ENCODE results near the gene ADAMTS18. TPM values are rescaled to one million over a fixed set of nuclear protein-coding genes. Genes with fewer than 3 reads are reported as not detected.

The ADAMTS18 gene
- total and polyA plus RNA-seq, 2 donors (not counting 1 experiment from before 2014, with no cell fraction given) = not detected

DNA sequence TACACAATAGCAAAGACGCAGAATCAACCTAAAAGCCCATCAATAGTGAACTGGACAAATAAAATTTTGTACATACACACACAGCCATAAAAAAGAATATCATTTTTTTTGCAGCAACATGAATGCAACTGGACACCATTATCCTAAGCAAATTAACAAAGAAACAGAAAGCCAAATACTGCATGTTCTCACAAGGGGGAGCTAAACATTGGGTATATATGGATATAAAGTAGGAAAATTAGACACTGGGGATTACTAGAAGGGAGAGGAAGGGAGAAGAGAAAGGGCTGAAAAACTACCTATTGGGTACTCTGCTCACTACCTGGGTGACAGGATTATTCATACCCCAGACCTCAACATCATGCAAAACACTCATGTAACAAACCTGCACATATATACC, 28.2 kb downstream of the ADAMTS18 start:
- no peaks in the 10 kb centered on the region for H3K4me1 ChIP-seq (ENCODE audit: control insufficient read depth, extremely low read depth, insufficient read depth, low read length)
- no peak overlapping the region for H3K9ac ChIP-seq (ENCODE audit: insufficient read depth, low read length)
- no peak overlapping the region for H3K4me2 ChIP-seq (ENCODE audit: extremely low read depth, insufficient read depth, low read length)
- TF ChIP-seq, protein P1, sequence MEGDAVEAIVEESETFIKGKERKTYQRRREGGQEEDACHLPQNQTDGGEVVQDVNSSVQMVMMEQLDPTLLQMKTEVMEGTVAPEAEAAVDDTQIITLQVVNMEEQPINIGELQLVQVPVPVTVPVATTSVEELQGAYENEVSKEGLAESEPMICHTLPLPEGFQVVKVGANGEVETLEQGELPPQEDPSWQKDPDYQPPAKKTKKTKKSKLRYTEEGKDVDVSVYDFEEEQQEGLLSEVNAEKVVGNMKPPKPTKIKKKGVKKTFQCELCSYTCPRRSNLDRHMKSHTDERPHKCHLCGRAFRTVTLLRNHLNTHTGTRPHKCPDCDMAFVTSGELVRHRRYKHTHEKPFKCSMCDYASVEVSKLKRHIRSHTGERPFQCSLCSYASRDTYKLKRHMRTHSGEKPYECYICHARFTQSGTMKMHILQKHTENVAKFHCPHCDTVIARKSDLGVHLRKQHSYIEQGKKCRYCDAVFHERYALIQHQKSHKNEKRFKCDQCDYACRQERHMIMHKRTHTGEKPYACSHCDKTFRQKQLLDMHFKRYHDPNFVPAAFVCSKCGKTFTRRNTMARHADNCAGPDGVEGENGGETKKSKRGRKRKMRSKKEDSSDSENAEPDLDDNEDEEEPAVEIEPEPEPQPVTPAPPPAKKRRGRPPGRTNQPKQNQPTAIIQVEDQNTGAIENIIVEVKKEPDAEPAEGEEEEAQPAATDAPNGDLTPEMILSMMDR (conservative IDR thresholded peaks at IDR 0.05 in 1 of 2, IDR thresholded peaks at IDR 0.05 in 1 of 2; ENCODE audit: low read depth in 1 of 2, low read length in 2 of 2) = peak in 1 of 2 donors; percentile 42
- no peak for TF ChIP-seq EZH2 (IDR thresholded peaks at IDR 0.05; ENCODE audit: low read length, missing control alignments)
- no peaks in the 10 kb centered on the region for H3K36me3 ChIP-seq (ENCODE audit: control insufficient read depth, insufficient read depth, low read length)
- no peaks in the 10 kb centered on the region for H3K79me2 ChIP-seq (ENCODE audit: control insufficient read depth, insufficient read depth, low read length)
- H2AFZ ChIP-seq (ENCODE audit: low read length) = no peak overlapping the region
- H3K27me3 ChIP-seq (ENCODE audit: control insufficient read depth, insufficient read depth, low read length) = no peaks in the 10 kb centered on the region
- peak in 1 of 2 donors; percentile 32 for DNase-seq (ENCODE audit: low read depth in 2 of 2)
- no peaks in the 10 kb centered on the region for H3K9me3 ChIP-seq (ENCODE audit: control insufficient read depth, insufficient read depth, low read depth, low read length)
- no peaks in the 10 kb centered on the region for H4K20me1 ChIP-seq (ENCODE audit: control insufficient read depth, extremely low read depth, insufficient read depth, low read length)
- no peak overlapping the region for H3K27ac ChIP-seq (ENCODE audit: insufficient read depth, low read length)
- no peak overlapping the region for H3K4me3 ChIP-seq (replicated peaks in 1 of 4; ENCODE audit: control extremely low read depth in 1 of 4, insufficient read depth in 1 of 4, low read depth in 3 of 4, low read length in 4 of 4)

DNA sequence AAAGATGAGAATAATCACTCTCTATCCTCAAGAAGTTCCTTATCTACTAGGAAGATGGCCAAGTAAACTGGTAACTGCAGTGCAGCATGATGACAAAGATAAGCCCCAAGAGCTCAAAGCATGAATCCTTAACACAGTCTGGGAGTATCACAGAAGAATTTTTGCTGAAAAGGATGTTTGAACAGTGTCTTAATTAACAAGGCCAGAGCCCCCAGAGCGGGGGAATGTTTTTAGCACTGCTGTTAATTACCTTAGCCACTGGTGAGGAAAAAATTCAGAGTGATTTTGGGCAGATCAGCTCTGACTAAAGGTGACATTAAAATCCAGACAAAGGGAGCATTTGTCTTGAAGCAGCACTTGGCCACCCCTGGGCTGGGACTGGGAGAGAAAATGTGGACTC, 30.1 kb downstream of the ADAMTS18 start:
- Histone ChIP-seq H3K79me2 (ENCODE audit: control insufficient read depth, insufficient read depth, low read length) (no peaks in the 10 kb centered on the region), H3K4me3 (replicated peaks in 1 of 4; ENCODE audit: control extremely low read depth in 1 of 4, insufficient read depth in 1 of 4, low read depth in 3 of 4, low read length in 4 of 4) (no peak overlapping the region), H3K9ac (ENCODE audit: insufficient read depth, low read length) (no peak overlapping the region), H3K4me1 (ENCODE audit: control insufficient read depth, extremely low read depth, insufficient read depth, low read length) (no peaks in the 10 kb centered on the region), H2AFZ (ENCODE audit: low read length) (no peak overlapping the region), H3K4me2 (ENCODE audit: extremely low read depth, insufficient read depth, low read length) (no peak overlapping the region), H4K20me1 (ENCODE audit: control insufficient read depth, extremely low read depth, insufficient read depth, low read length) (no peaks in the 10 kb centered on the region), H3K27ac (ENCODE audit: insufficient read depth, low read length) (no peak overlapping the region), H3K27me3 (ENCODE audit: control insufficient read depth, insufficient read depth, low read length) (no peaks in the 10 kb centered on the region), H3K9me3 (ENCODE audit: control insufficient read depth, insufficient read depth, low read depth, low read length) (no peaks in the 10 kb centered on the region), H3K36me3 (ENCODE audit: control insufficient read depth, insufficient read depth, low read length) (no peaks in the 10 kb centered on the region)
- DNase-seq (ENCODE audit: low read depth in 2 of 2) = no peak
- TF ChIP-seq, protein P1 (conservative IDR thresholded peaks at IDR 0.05 in 1 of 2, IDR thresholded peaks at IDR 0.05 in 1 of 2; ENCODE audit: low read depth in 1 of 2, low read length in 2 of 2) = no peak
- no peak for TF ChIP-seq EZH2 (IDR thresholded peaks at IDR 0.05; ENCODE audit: low read length, missing control alignments)

DNA sequence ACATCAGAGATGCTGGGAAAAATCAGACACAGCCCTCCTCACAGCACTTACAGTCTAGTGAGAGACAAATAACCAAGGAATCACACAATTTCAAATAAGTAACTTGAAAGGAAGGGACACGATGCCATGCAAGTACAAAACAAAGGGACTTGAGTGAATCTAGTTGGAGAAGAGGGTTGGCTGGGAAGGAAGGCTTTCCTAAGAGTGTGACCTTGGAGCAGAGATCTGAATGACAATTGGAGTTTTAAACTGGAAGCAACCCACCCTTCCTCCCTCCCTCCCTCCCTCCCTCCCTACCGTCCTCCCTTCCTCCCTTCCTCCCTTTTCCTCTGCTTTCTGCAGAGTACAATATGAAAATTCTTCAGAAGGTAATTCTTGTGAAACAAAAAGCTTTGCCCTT, 31.1 kb downstream of the ADAMTS18 start:
- Histone ChIP-seq H3K9ac (ENCODE audit: insufficient read depth, low read length) (no peak overlapping the region), H3K4me1 (ENCODE audit: control insufficient read depth, extremely low read depth, insufficient read depth, low read length) (no peaks in the 10 kb centered on the region), H3K27ac (ENCODE audit: insufficient read depth, low read length) (no peak overlapping the region), H3K27me3 (ENCODE audit: control insufficient read depth, insufficient read depth, low read length) (no peaks in the 10 kb centered on the region), H3K9me3 (ENCODE audit: control insufficient read depth, insufficient read depth, low read depth, low read length) (no peaks in the 10 kb centered on the region), H3K36me3 (ENCODE audit: control insufficient read depth, insufficient read depth, low read length) (no peaks in the 10 kb centered on the region), H4K20me1 (ENCODE audit: control insufficient read depth, extremely low read depth, insufficient read depth, low read length) (no peaks in the 10 kb centered on the region), H2AFZ (ENCODE audit: low read length) (no peak overlapping the region), H3K4me2 (ENCODE audit: extremely low read depth, insufficient read depth, low read length) (no peak overlapping the region), H3K79me2 (ENCODE audit: control insufficient read depth, insufficient read depth, low read length) (no peaks in the 10 kb centered on the region), H3K4me3 (replicated peaks in 1 of 4; ENCODE audit: control extremely low read depth in 1 of 4, insufficient read depth in 1 of 4, low read depth in 3 of 4, low read length in 4 of 4) (no peak overlapping the region)
- TF ChIP-seq, protein P1 (conservative IDR thresholded peaks at IDR 0.05 in 1 of 2, IDR thresholded peaks at IDR 0.05 in 1 of 2; ENCODE audit: low read depth in 1 of 2, low read length in 2 of 2) = no peak
- no peak for TF ChIP-seq EZH2 (IDR thresholded peaks at IDR 0.05; ENCODE audit: low read length, missing control alignments)
- DNase-seq (ENCODE audit: low read depth in 2 of 2) = no peak
